Choroid plexus epithelial cell (primary cell): ENCODE results near the gene SULT1B1.

Experiments
- DNase-seq: peaks from one replicate; pipeline ENCODE4 v3.0.0-alpha.2; 2010; ENCODE audit warnings: low read depth
- H3K4me3 ChIP-seq: 2 replicates; pipeline ENCODE4 v1.5.1; 2011; ENCODE audit warnings: low read depth, mild to moderate bottlenecking, control low read depth, low read length, moderate library complexity
- TF ChIP-seq, protein P1 (sequence below): conservative IDR thresholded peaks from 2 replicates; pipeline ENCODE4 v1.5.1; 2011; ENCODE audit warnings: low read depth, mild to moderate bottlenecking, control low read depth, inconsistent platforms, low read length, moderate library complexity

Gene SULT1B1

DNA sequence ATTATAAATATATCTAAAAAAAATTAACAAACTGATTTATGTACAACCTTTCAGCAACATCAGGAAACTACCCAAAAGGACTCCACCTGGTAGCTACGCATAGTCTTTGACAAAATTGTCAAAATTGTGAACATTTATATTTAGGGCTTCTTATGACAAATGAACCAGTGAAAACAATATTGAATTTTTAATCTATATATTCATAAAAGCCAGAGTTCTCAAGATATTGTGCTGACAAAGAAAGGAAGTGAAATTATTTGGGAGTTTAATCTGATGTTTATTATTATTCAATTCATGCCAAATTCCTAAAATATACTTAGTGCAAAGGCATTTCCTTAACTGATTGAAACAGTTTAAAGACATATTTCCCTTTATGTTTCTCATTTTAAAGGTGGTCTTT, 5.3 kb upstream of the SULT1B1 start:
- DNase-seq = no peak

DNA sequence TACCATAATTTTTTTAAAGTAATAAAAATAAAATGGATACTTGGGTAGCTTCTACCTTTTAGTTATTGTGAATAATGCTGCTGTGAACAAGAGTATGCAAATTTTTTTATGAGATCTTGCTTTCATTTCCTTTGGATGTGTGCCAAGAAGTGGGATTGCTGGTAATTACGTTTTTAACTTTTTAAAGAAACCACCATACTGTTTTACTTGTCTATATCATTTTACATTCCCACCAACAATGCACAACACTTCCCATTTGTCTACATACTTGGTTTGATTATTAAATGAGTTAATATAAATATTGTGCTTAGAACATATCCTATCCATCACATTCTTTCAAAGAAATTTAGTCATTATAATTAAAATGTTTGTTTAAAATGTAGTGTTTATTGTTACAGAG, 3.9 kb upstream of the SULT1B1 start:
- DNase-seq = peak; percentile 50
- TF ChIP-seq, protein P1, sequence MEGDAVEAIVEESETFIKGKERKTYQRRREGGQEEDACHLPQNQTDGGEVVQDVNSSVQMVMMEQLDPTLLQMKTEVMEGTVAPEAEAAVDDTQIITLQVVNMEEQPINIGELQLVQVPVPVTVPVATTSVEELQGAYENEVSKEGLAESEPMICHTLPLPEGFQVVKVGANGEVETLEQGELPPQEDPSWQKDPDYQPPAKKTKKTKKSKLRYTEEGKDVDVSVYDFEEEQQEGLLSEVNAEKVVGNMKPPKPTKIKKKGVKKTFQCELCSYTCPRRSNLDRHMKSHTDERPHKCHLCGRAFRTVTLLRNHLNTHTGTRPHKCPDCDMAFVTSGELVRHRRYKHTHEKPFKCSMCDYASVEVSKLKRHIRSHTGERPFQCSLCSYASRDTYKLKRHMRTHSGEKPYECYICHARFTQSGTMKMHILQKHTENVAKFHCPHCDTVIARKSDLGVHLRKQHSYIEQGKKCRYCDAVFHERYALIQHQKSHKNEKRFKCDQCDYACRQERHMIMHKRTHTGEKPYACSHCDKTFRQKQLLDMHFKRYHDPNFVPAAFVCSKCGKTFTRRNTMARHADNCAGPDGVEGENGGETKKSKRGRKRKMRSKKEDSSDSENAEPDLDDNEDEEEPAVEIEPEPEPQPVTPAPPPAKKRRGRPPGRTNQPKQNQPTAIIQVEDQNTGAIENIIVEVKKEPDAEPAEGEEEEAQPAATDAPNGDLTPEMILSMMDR = no peak
- H3K4me3 ChIP-seq = no peak overlapping the region

More for the DNA sequence above, 5.3 kb upstream of the SULT1B1 start:
- TF ChIP-seq, protein P1 = no peak
- H3K4me3 ChIP-seq = no peak overlapping the region

DNA sequence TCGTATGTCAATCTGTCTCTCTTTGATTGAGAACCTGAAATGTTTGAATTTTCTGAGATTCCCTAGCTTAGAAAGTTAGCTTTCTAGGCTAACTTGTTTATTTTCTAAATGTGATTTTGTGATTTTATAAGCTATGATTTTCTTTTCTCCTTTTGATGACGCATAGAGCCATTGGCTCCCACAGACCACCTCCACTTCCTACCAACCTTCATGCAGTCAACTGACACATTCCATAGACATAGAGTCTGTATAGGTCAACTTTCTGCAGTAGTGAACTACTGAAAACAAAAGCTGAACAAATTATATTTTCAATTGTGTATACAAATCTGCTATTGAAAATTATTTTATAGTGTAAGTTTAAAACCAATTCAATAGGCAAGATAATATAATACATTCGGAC, 2.8 kb upstream of the SULT1B1 start:
- H3K4me3 ChIP-seq = no peak overlapping the region
- TF ChIP-seq, protein P1 = no peak
- no peak for DNase-seq

DNA sequence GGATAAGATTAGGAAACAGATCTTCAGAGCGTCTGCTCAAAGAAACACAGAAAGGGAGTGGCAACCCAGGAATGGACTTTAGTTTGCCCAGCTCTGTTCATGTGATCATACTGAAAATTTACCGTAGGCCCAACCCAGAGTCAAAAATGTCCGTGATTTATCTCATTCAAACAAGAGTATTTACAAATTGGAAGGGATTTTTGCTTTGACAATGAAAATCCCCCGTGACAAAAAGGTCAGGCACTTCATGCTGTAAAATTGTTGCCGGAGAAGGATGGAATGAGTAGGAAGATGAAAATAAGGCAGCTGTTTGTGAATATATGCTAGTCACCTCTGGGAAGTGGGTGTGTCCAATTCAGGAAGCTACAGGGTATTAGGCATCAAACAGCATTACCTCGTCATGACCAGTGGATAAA, 1.2 kb downstream of the SULT1B1 start:
- no peak overlapping the region for H3K4me3 ChIP-seq
- TF ChIP-seq, protein P1 = no peak
- peak; percentile 32 for DNase-seq

DNA sequence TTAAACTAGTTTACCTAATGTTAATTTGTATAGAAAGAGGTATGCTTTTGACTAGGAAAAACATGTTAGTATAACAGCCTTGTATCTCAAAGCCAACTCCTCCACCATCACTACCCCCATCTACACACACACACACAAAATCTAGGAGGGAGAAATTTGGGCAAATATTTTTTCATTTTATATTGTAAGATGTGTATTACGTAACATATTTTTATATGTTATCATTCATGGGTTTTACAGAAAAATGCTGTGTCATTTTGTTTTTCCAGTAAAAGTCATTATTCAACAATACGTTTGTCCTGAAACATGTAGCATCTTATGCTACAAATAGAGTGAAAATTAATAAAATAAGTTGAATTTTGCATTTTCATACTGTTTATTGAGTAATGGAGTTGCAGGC, 3.0 kb downstream of the SULT1B1 start:
- no peak for DNase-seq
- H3K4me3 ChIP-seq = no peak overlapping the region
- TF ChIP-seq, protein P1 = no peak

DNA sequence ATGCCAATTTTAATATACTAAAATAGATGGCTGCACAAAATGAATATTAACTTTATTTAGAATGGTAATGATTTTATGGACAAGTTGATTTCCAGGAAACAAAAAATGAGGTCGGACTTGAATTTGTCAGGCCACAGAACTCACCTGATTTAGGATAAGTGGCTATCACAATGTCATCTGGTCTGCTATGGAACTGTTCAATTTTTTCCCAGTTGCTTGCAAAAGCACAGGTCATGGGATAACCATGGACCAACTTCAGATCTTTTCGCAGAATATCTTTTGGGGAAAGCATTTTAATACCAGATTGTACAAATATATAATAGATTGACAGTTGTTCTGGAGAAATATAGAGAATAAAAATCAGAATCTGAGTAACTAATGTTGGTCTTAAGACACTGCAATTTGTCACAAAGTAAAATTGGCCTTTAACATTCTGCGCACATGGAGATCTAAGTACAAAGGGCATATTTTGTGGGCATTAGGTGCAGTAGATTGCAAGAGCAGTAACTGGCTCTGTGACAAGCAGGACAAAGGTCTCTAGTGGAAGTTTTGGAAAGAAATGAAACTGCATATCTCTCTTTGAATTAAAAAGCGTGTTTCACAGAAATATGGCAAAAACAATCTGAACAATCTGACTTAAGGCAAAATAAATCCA, 5.4 kb downstream of the SULT1B1 start:
- DNase-seq = no peak
- no peak overlapping the region for H3K4me3 ChIP-seq
- TF ChIP-seq, protein P1 = no peak

DNA sequence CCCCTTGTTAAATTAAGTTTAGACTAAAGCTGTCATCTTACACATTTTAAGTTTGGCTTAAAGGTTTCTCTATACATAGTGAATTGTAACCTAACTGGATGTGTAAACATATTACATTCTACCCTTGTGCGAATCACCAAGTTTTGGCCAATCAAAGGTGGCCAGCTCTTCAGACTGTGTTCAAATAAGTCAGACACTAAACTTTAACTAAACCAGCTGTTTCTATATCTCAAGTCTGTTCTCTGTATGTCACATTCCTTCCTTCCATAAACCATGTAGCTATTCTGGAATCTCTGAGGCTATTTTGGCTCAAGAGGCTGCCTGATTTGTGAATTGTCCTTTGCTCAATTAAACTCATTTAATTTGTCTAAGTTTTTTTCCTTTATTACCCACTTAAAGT, 6.7 kb downstream of the SULT1B1 start:
- TF ChIP-seq, protein P1 = no peak
- peak; percentile 56 for DNase-seq
- H3K4me3 ChIP-seq = no peak overlapping the region
